Neural progenitor cell (in vitro differentiated cells): ENCODE measurements around the gene UROC1. TPM values are rescaled to one million over a fixed set of nuclear protein-coding genes. Genes with fewer than 3 reads are reported as not detected.

Experiments
- DNase-seq: peaks from one replicate; pipeline ENCODE4 v3.0.0-alpha.2; 2016; ENCODE audit warnings: low spot score
- H2AFZ ChIP-seq: fragments of 200-600 bp; sonication (generic); replicated peaks from 2 replicates; pipeline ENCODE4 v1.6.1; 2016; ENCODE audit warnings: antibody characterized with exemption
- H3F3A ChIP-seq: fragments of 200-600 bp; sonication (generic); 2 replicates; pipeline ENCODE4 v1.6.1; 2016; ENCODE audit warnings: antibody characterized with exemption, low read depth
- H3K27ac ChIP-seq: fragments of 200-600 bp; sonication (generic); 2 replicates; pipeline ENCODE4 v1.5.1; 2016; ENCODE audit warnings: mild to moderate bottlenecking
- H3K27me3 ChIP-seq: fragments of 200-600 bp; sonication (generic); 2 replicates; pipeline ENCODE4 v1.6.1; 2016; ENCODE audit warnings: mild to moderate bottlenecking, moderate library complexity
- H3K36me3 ChIP-seq: fragments of 200-600 bp; sonication (generic); 2 replicates; pipeline ENCODE4 v1.5.1; 2016
- H3K4me1 ChIP-seq: fragments of 200-600 bp; sonication (generic); 2 replicates; pipeline ENCODE4 v1.6.1; 2016; ENCODE audit warnings: mixed run types
- H3K4me2 ChIP-seq: fragments of 200-600 bp; sonication (generic); 2 replicates; pipeline ENCODE4 v1.6.1; 2016
- H3K4me3 ChIP-seq: fragments of 200-600 bp; sonication (generic); 2 replicates; pipeline ENCODE4 v1.5.1; 2016
- H3K79me2 ChIP-seq: fragments of 200-600 bp; sonication (generic); 2 replicates; pipeline ENCODE4 v1.6.1; 2016; ENCODE audit warnings: low read depth
- H3K9ac ChIP-seq: fragments of 200-600 bp; sonication (generic); 2 replicates; pipeline ENCODE4 v1.6.1; 2016
- H3K9me3 ChIP-seq: fragments of 200-600 bp; sonication (generic); 2 replicates; pipeline ENCODE4 v1.5.1; 2016; ENCODE audit warnings: low read depth
- H4K20me1 ChIP-seq: fragments of 200-600 bp; sonication (generic); 2 replicates; pipeline ENCODE4 v1.6.1; 2016; ENCODE audit warnings: low read depth
- H3K27ac Mint-ChIP-seq: 3 replicates; pipeline ENCODE4 v1.8.0; 2021; ENCODE audit warnings: mixed read lengths
- H3K27me3 Mint-ChIP-seq: 2 replicates; pipeline ENCODE4 v1.8.0; 2022; ENCODE audit warnings: low read depth, mild to moderate bottlenecking, inconsistent platforms, moderate library complexity, mixed read lengths; ENCODE audit not compliant: insufficient read depth
- H3K36me3 Mint-ChIP-seq: 3 replicates; pipeline ENCODE4 v1.8.0; 2021; ENCODE audit warnings: mixed read lengths
- H3K4me1 Mint-ChIP-seq: 3 replicates; pipeline ENCODE4 v1.8.0; 2021; ENCODE audit warnings: mixed read lengths
- H3K4me3 Mint-ChIP-seq: 3 replicates; pipeline ENCODE4 v1.8.0; 2021; ENCODE audit warnings: mild to moderate bottlenecking, moderate library complexity, mixed read lengths
- H3K9me3 Mint-ChIP-seq: 3 replicates; pipeline ENCODE4 v1.8.0; 2020; ENCODE audit warnings: mixed read lengths
- EZH2 ChIP-seq: fragments of 200-600 bp; sonication (generic); IDR thresholded peaks from 2 replicates; pipeline ENCODE4 v1.6.1; 2017; ENCODE audit warnings: antibody characterized with exemption, mild to moderate bottlenecking, moderate library complexity
- EZH2phosphoT487 ChIP-seq: fragments of 200-600 bp; sonication (generic); IDR thresholded peaks from 2 replicates; pipeline ENCODE4 v1.6.1; 2017; ENCODE audit warnings: antibody characterized with exemption
- total RNA-seq: library from RNA; depleted of rRNA; stranded (reverse); fragments of >200 nt; gene quantifications from 2 replicates; pipeline ENCODE4 v1.2.3, GENCODE V29; 2015; ENCODE audit warnings: low replicate concordance
- TF ChIP-seq, protein P1 (sequence below): fragments of 200-600 bp; sonication (generic); IDR thresholded peaks from 2 replicates; pipeline ENCODE4 v1.5.1; 2017; ENCODE audit warnings: antibody characterized with exemption, mild to moderate bottlenecking

UROC1 gene
- total RNA-seq, 1 donor from 2014 or later = not detected

DNA sequence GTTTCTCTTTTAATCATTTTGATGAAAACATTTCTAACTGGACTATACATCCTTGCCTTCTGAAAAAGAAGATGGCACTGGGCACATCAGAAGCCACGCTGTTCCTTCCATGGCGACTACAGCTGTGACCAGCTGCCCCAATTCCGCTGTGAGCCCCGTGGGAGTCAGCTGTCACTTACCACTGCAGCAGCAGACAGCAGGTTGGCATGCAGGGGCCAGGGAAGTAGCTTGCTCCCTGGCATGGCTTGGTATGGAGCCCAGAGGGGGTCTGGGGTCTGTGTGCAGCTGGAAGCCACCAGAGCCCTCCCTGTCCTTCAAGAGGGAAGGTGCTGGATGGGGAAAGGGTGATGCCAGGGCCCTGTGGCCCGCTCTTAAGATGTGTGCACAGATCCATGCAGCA lies 37.4 kb downstream of the UROC1 start:
- H3K36me3 ChIP-seq = no peaks in the 10 kb centered on the region
- H3K9me3 Mint-ChIP-seq = no peaks in the 10 kb centered on the region
- no peak overlapping the region for H3K27ac ChIP-seq
- no peak overlapping the region for H3K9ac ChIP-seq
- DNase-seq = no peak
- H2AFZ ChIP-seq = no peak overlapping the region
- no peak for TF ChIP-seq EZH2phosphoT487
- TF ChIP-seq, protein P1, sequence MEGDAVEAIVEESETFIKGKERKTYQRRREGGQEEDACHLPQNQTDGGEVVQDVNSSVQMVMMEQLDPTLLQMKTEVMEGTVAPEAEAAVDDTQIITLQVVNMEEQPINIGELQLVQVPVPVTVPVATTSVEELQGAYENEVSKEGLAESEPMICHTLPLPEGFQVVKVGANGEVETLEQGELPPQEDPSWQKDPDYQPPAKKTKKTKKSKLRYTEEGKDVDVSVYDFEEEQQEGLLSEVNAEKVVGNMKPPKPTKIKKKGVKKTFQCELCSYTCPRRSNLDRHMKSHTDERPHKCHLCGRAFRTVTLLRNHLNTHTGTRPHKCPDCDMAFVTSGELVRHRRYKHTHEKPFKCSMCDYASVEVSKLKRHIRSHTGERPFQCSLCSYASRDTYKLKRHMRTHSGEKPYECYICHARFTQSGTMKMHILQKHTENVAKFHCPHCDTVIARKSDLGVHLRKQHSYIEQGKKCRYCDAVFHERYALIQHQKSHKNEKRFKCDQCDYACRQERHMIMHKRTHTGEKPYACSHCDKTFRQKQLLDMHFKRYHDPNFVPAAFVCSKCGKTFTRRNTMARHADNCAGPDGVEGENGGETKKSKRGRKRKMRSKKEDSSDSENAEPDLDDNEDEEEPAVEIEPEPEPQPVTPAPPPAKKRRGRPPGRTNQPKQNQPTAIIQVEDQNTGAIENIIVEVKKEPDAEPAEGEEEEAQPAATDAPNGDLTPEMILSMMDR = no peak
- no peak for TF ChIP-seq EZH2
- no peaks in the 10 kb centered on the region for H3K79me2 ChIP-seq
- H3K27me3 ChIP-seq = peaks cover 5% of the 10 kb centered on the region
- H3K27me3 Mint-ChIP-seq = peaks cover 9% of the 10 kb centered on the region
- H3K27ac Mint-ChIP-seq = peak overlapping the region; percentile 39
- H3K4me2 ChIP-seq = no peak overlapping the region
- no peaks in the 10 kb centered on the region for H3K4me1 ChIP-seq
- H4K20me1 ChIP-seq = no peaks in the 10 kb centered on the region
- H3K36me3 Mint-ChIP-seq = no peaks in the 10 kb centered on the region
- H3K4me3 ChIP-seq = no peak overlapping the region
- H3K4me3 Mint-ChIP-seq = no peak overlapping the region
- peaks cover 5% of the 10 kb centered on the region for H3F3A ChIP-seq
- no peaks in the 10 kb centered on the region for H3K9me3 ChIP-seq
- H3K4me1 Mint-ChIP-seq = peaks cover 24% of the 10 kb centered on the region

DNA sequence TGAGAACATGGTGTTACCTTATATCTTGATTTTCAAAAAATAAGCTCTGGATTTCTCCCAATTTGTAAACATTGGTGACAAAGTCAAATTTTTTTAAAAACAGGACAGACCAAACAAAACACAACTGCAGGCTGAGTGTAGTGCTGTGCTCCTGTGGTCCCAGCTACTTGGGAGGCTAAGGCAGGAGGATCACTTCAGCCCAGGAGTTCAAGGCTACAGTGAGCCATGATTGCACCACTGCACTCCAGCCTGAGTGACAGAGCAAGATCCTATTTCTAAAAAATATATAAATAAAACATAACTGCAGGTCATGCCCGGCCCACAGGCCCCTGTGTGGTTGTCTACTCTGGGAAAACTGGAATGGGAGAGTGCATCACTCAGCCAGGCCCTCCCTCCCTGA lies 37.9 kb downstream of the UROC1 start:
- H3K4me1 ChIP-seq = no peaks in the 10 kb centered on the region
- no peak for DNase-seq
- Mint-ChIP-seq H3K9me3 (no peaks in the 10 kb centered on the region), H3K4me3 (no peak overlapping the region), H3K4me1 (peaks cover 18% of the 10 kb centered on the region), H3K27me3 (peaks cover 9% of the 10 kb centered on the region), H3K36me3 (no peaks in the 10 kb centered on the region), H3K27ac (no peak overlapping the region)
- H3K27me3 ChIP-seq = peaks cover 5% of the 10 kb centered on the region
- H3F3A ChIP-seq = peaks cover 10% of the 10 kb centered on the region
- no peak overlapping the region for H3K4me3 ChIP-seq
- peaks cover 4% of the 10 kb centered on the region for H3K79me2 ChIP-seq
- no peak overlapping the region for H3K9ac ChIP-seq
- peaks cover 5% of the 10 kb centered on the region for H4K20me1 ChIP-seq
- H3K9me3 ChIP-seq = no peaks in the 10 kb centered on the region
- TF ChIP-seq EZH2phosphoT487 = no peak
- TF ChIP-seq, protein P1 = no peak
- no peak for TF ChIP-seq EZH2
- no peak overlapping the region for H2AFZ ChIP-seq
- no peak overlapping the region for H3K27ac ChIP-seq
- H3K36me3 ChIP-seq = no peaks in the 10 kb centered on the region
- H3K4me2 ChIP-seq = no peak overlapping the region

DNA sequence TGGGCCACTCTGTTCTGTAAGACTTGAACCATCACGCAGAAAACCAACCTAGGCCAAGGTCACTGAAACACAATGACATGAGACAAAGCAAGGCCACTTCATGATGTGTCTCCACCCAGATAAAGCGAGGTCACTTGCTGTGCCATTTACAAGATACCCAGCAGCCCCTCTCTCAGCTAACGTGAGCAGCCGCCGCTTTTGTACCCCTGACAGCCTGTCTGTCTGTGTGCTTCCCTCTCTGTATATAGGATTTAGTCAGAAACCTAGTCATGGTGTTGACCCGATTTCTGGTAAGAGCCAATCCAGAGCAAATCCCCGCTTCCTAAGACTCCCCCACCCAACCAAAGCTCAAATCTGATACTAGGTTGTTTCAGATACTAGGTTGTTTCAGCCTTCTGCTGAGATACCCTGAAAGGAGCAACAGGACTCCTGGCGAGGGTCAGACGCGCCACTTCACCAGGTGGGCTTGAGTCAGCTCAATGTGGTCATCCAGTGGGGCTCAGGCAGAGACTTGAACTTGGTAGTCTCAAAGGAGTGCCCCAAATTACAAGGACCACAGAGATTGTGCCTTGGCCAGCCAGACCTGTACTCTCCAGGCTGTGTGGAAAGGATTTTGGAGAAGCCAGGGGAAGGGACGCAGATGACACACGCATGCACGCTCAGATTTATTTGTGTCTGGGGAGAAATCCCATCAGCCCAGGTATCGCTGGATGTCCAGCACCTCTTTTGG lies 38.8 kb downstream of the UROC1 start:
- no peaks in the 10 kb centered on the region for H3K36me3 Mint-ChIP-seq
- Histone ChIP-seq H3K79me2 (peaks cover 13% of the 10 kb centered on the region), H3K4me2 (no peak overlapping the region), H3K27ac (no peak overlapping the region), H2AFZ (no peak overlapping the region), H3K36me3 (no peaks in the 10 kb centered on the region), H3K4me3 (no peak overlapping the region), H3K27me3 (peaks cover 5% of the 10 kb centered on the region), H3K9me3 (no peaks in the 10 kb centered on the region), H3F3A (peaks cover 10% of the 10 kb centered on the region), H3K4me1 (peaks cover 4% of the 10 kb centered on the region), H4K20me1 (peaks cover 14% of the 10 kb centered on the region), H3K9ac (no peak overlapping the region)
- no peaks in the 10 kb centered on the region for H3K9me3 Mint-ChIP-seq
- no peak overlapping the region for H3K27ac Mint-ChIP-seq
- H3K4me1 Mint-ChIP-seq = peaks cover 18% of the 10 kb centered on the region
- DNase-seq = no peak
- H3K4me3 Mint-ChIP-seq = no peak overlapping the region
- H3K27me3 Mint-ChIP-seq = peaks cover 7% of the 10 kb centered on the region
- TF ChIP-seq EZH2phosphoT487 = no peak
- no peak for TF ChIP-seq EZH2
- TF ChIP-seq, protein P1 = no peak
